ENCODE measurements around the gene RNASEH1. TPM values are rescaled to one million over a fixed set of nuclear protein-coding genes. Genes with fewer than 3 reads are reported as not detected.

RNASEH1 gene
- total and polyA plus RNA-seq, 2 experiments from 2014 or later = 33.2 to 40.7 TPM

DNA sequence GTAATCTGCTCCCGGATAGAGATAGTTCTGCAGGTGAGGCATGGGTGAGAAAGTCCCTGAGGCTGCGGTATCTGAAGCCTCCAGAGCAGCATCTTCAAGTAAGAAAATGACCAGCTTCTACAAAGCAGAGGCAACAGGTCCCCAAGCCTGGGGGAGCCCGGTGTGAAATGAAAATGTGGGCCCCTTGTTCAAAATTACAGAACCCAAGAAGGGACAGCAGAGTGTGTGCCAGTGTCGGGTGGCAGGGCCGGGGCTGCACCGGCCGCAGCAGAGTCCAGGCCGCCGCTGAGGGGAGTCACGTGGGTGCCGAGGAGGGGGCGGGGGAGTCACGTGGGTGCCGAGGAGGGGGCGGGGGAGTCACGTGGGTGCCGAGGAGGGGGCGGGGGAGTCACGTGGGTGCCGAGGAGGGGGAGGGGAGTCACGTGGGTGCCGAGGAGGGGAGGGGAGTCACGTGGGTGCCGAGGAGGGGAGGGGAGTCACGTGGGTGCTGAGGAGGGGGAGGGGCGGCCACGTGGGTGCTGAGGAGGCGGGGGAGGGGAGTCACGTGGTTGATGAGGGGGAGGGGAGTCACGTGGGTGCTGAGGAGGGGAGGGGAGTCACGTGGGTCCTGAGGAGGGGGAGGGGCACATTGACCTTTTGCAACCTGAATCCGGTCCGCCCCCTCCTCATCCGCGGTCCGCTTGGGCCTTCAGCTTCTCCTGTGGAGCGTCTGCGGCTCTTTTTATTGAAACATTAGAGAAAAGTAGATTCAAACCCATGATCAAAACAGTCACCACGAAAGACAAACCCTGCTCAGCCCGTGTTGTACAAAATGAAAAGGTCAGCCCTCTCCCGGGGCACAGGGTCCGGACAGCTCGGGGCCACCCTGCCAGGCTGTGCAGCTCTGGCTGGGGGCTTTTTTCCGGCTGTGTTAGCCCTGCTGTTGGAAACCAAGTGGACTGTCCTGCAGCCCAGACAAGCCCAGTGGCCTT lies 47.1 kb upstream of the RNASEH1 start:
- Histone ChIP-seq H3K4me3 (no peak overlapping the region), H4K20me1 (replicated peaks; ENCODE audit: insufficient read depth) (no peaks in the 10 kb centered on the region), H3K4me1 (ENCODE audit: insufficient read depth) (no peaks in the 10 kb centered on the region), H2AFZ (peak overlapping the region; percentile 91; the same call in 1 of the 2 replicates), H3K79me2 (replicated peaks; ENCODE audit: insufficient read depth) (no peaks in the 10 kb centered on the region), H3K4me2 (no peak overlapping the region), H3K36me3 (ENCODE audit: insufficient read depth) (no peaks in the 10 kb centered on the region), H3F3A (replicated peaks; ENCODE audit: low read depth) (no peaks in the 10 kb centered on the region), H3K27ac (ENCODE audit: low read depth) (no peak overlapping the region), H3K9me2 (ENCODE audit: insufficient read depth) (no peaks in the 10 kb centered on the region), H3K27me3 (ENCODE audit: insufficient read depth) (no peaks in the 10 kb centered on the region)
- ATAC-seq (no peak), DNase-seq (ENCODE audit: low spot score) (peak; percentile 24)
- Mint-ChIP-seq H3K9me3 (peaks cover 4% of the 10 kb centered on the region; the same call in 1 of the 3 replicates), H3K27me3 (ENCODE audit: insufficient read depth, low read depth, poor library complexity) (peaks cover 13% of the 10 kb centered on the region), H3K36me3 (ENCODE audit: low read depth) (no peaks in the 10 kb centered on the region), H3K4me3 (no peak overlapping the region), H3K27ac (0 out of 2 replicates have a peak overlapping the region, but pooled peaks have one; percentile 75), H3K4me1 (peaks cover 2% of the 10 kb centered on the region; the same call in 2 of the 3 replicates)
- TF ChIP-seq EZH2 (IDR thresholded peaks at IDR 0.05; ENCODE audit: low read depth, unreplicated experiment) = no peak
- TF ChIP-seq ZNF114 (CRISPR knock-in tag; IDR thresholded peaks at IDR 0.05) = no peak
- no peak for TF ChIP-seq NANOG (IDR thresholded peaks at IDR 0.05; ENCODE audit: borderline replicate concordance)
- TF ChIP-seq CREB1 (CRISPR knock-in tag; IDR thresholded peaks at IDR 0.05; ENCODE audit: low read depth) = no peak
- TF ChIP-seq, protein P1, sequence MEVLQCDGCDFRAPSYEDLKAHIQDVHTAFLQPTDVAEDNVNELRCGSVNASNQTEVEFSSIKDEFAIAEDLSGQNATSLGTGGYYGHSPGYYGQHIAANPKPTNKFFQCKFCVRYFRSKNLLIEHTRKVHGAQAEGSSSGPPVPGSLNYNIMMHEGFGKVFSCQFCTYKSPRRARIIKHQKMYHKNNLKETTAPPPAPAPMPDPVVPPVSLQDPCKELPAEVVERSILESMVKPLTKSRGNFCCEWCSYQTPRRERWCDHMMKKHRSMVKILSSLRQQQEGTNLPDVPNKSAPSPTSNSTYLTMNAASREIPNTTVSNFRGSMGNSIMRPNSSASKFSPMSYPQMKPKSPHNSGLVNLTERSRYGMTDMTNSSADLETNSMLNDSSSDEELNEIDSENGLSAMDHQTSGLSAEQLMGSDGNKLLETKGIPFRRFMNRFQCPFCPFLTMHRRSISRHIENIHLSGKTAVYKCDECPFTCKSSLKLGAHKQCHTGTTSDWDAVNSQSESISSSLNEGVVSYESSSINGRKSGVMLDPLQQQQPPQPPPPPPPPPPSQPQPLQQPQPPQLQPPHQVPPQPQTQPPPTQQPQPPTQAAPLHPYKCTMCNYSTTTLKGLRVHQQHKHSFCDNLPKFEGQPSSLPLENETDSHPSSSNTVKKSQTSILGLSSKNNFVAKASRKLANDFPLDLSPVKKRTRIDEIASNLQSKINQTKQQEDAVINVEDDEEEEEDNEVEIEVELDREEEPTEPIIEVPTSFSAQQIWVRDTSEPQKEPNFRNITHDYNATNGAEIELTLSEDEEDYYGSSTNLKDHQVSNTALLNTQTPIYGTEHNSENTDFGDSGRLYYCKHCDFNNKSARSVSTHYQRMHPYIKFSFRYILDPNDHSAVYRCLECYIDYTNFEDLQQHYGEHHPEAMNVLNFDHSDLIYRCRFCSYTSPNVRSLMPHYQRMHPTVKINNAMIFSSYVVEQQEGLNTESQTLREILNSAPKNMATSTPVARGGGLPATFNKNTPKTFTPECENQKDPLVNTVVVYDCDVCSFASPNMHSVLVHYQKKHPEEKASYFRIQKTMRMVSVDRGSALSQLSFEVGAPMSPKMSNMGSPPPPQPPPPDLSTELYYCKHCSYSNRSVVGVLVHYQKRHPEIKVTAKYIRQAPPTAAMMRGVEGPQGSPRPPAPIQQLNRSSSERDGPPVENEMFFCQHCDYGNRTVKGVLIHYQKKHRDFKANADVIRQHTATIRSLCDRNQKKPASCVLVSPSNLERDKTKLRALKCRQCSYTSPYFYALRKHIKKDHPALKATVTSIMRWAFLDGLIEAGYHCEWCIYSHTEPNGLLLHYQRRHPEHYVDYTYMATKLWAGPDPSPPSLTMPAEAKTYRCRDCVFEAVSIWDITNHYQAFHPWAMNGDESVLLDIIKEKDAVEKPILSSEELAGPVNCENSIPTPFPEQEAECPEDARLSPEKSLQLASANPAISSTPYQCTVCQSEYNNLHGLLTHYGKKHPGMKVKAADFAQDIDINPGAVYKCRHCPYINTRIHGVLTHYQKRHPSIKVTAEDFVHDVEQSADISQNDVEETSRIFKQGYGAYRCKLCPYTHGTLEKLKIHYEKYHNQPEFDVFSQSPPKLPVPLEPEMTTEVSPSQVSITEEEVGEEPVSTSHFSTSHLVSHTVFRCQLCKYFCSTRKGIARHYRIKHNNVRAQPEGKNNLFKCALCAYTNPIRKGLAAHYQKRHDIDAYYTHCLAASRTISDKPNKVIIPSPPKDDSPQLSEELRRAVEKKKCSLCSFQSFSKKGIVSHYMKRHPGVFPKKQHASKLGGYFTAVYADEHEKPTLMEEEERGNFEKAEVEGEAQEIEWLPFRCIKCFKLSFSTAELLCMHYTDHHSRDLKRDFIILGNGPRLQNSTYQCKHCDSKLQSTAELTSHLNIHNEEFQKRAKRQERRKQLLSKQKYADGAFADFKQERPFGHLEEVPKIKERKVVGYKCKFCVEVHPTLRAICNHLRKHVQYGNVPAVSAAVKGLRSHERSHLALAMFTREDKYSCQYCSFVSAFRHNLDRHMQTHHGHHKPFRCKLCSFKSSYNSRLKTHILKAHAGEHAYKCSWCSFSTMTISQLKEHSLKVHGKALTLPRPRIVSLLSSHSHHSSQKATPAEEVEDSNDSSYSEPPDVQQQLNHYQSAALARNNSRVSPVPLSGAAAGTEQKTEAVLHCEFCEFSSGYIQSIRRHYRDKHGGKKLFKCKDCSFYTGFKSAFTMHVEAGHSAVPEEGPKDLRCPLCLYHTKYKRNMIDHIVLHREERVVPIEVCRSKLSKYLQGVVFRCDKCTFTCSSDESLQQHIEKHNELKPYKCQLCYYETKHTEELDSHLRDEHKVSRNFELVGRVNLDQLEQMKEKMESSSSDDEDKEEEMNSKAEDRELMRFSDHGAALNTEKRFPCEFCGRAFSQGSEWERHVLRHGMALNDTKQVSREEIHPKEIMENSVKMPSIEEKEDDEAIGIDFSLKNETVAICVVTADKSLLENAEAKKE (CRISPR knock-in tag; IDR thresholded peaks at IDR 0.05) = no peak
- TF ChIP-seq JUNB (IDR thresholded peaks at IDR 0.05; ENCODE audit: unreplicated experiment) = no peak
- TF ChIP-seq, protein P2, sequence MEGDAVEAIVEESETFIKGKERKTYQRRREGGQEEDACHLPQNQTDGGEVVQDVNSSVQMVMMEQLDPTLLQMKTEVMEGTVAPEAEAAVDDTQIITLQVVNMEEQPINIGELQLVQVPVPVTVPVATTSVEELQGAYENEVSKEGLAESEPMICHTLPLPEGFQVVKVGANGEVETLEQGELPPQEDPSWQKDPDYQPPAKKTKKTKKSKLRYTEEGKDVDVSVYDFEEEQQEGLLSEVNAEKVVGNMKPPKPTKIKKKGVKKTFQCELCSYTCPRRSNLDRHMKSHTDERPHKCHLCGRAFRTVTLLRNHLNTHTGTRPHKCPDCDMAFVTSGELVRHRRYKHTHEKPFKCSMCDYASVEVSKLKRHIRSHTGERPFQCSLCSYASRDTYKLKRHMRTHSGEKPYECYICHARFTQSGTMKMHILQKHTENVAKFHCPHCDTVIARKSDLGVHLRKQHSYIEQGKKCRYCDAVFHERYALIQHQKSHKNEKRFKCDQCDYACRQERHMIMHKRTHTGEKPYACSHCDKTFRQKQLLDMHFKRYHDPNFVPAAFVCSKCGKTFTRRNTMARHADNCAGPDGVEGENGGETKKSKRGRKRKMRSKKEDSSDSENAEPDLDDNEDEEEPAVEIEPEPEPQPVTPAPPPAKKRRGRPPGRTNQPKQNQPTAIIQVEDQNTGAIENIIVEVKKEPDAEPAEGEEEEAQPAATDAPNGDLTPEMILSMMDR (conservative IDR thresholded peaks at IDR 0.05; ENCODE audit: low read depth in 2 of 2) = no peak
- no peak for TF ChIP-seq STAT1 (IDR thresholded peaks at IDR 0.05; ENCODE audit: unreplicated experiment)
- no peak for TF ChIP-seq ZNF331 (CRISPR knock-in tag; IDR thresholded peaks at IDR 0.05; ENCODE audit: low read depth)
- no peak for TF ChIP-seq EZH2phosphoT487 (IDR thresholded peaks at IDR 0.05; ENCODE audit: unreplicated experiment)
- TF ChIP-seq, protein P3, sequence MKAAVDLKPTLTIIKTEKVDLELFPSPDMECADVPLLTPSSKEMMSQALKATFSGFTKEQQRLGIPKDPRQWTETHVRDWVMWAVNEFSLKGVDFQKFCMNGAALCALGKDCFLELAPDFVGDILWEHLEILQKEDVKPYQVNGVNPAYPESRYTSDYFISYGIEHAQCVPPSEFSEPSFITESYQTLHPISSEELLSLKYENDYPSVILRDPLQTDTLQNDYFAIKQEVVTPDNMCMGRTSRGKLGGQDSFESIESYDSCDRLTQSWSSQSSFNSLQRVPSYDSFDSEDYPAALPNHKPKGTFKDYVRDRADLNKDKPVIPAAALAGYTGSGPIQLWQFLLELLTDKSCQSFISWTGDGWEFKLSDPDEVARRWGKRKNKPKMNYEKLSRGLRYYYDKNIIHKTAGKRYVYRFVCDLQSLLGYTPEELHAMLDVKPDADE (IDR thresholded peaks at IDR 0.05) = no peak
- TF ChIP-seq, protein P4, sequence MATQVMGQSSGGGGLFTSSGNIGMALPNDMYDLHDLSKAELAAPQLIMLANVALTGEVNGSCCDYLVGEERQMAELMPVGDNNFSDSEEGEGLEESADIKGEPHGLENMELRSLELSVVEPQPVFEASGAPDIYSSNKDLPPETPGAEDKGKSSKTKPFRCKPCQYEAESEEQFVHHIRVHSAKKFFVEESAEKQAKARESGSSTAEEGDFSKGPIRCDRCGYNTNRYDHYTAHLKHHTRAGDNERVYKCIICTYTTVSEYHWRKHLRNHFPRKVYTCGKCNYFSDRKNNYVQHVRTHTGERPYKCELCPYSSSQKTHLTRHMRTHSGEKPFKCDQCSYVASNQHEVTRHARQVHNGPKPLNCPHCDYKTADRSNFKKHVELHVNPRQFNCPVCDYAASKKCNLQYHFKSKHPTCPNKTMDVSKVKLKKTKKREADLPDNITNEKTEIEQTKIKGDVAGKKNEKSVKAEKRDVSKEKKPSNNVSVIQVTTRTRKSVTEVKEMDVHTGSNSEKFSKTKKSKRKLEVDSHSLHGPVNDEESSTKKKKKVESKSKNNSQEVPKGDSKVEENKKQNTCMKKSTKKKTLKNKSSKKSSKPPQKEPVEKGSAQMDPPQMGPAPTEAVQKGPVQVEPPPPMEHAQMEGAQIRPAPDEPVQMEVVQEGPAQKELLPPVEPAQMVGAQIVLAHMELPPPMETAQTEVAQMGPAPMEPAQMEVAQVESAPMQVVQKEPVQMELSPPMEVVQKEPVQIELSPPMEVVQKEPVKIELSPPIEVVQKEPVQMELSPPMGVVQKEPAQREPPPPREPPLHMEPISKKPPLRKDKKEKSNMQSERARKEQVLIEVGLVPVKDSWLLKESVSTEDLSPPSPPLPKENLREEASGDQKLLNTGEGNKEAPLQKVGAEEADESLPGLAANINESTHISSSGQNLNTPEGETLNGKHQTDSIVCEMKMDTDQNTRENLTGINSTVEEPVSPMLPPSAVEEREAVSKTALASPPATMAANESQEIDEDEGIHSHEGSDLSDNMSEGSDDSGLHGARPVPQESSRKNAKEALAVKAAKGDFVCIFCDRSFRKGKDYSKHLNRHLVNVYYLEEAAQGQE (IDR thresholded peaks at IDR 0.05; ENCODE audit: unreplicated experiment) = no peak
- TF ChIP-seq POLR2AphosphoS5 (IDR thresholded peaks at IDR 0.05; ENCODE audit: low read depth) = no peak

Measured in GM23338 (cell line).